Sciatic nerve (tissue), 2 donors: ENCODE results near the gene DPYSL5. TPM values are rescaled to one million over a fixed set of nuclear protein-coding genes. Genes with fewer than 3 reads are reported as not detected.
"Not testable (repeated sequence)": the region's sequence is repeated elsewhere in the genome, so short reads cannot be mapped to it uniquely, and the experiment has no call there.

Experiments used
- ATAC-seq: fragments of 200-7000 bp; cut with Tn5 transposase; one replicate; pipeline ENCODE4 v1.9.1; 2020; ENCODE audit warnings: mild to moderate bottlenecking, moderate library complexity
- DNase-seq: peaks from one replicate; pipeline ENCODE4 v3.0.0-alpha.2; 2020; ENCODE audit warnings: low spot score
- intact Hi-C: fragments of 100-400 bp; cut with DNase I; formaldehyde crosslinking; loops from one replicate; pipeline ENCODE4 v1.14.2; 2022
- total RNA-seq: library from RNA; stranded (reverse); fragmentation: NEBNext Ultra II Directional; extraction: Animal tissue kit (Norgen Biotek cat#: 25700); gene quantifications from one replicate; pipeline ENCODE4 v1.2.1, GENCODE V29; 2021
- donor health status: DM: no; HTN: no; CAD: no.
- donor health status: DM: no; HTN: no; CAD: no.

DPYSL5 gene, protein sequence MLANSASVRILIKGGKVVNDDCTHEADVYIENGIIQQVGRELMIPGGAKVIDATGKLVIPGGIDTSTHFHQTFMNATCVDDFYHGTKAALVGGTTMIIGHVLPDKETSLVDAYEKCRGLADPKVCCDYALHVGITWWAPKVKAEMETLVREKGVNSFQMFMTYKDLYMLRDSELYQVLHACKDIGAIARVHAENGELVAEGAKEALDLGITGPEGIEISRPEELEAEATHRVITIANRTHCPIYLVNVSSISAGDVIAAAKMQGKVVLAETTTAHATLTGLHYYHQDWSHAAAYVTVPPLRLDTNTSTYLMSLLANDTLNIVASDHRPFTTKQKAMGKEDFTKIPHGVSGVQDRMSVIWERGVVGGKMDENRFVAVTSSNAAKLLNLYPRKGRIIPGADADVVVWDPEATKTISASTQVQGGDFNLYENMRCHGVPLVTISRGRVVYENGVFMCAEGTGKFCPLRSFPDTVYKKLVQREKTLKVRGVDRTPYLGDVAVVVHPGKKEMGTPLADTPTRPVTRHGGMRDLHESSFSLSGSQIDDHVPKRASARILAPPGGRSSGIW
- not detected for total RNA-seq

DNA sequence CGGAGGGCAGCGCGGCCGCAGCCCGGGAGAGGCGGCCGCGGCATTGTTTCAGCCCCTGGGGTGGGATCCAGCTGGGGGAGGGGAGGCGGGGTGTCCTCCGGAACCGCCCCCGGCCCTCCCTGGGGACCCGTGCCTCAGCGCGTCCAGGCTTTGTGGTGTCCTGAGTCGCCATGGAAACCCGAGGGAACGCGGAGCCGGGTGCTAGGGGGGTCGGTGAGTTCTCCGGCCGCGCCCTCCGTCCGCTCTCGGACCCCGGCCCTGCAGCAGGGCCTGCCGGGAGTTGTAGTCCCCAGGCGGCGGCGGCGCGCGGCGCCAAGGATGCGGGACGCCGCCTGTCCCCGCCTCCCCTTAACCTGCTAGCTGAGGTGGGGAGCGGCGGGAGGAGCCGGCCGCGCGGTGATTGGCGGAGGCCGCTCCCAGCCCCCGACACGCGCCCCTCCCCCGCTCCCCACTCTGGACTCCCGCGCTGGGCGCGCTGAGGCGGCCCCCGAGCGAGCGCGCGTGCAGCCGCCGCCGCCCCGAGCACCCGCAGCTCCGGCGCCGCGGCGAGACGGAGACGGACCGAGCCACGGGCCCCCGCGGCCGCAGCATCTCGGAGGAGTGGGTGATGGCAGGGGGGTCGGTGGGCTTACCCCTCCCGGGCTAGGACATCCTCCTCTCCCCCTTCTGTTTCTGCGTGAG, at the start of gene DPYSL5:
DPYSL5 (plus strand) TSS at position 478 of the 681 bp plus-strand sequence. CDS start 50,368 bp downstream, outside the sequence.
- ATAC-seq: no peak
- intact Hi-C loops: loop anchor here (5.0 kb wide), 2 partner anchors 75 to 95 kb away; no protein-coding TSS in a partner anchor
- no peak for DNase-seq

DNA sequence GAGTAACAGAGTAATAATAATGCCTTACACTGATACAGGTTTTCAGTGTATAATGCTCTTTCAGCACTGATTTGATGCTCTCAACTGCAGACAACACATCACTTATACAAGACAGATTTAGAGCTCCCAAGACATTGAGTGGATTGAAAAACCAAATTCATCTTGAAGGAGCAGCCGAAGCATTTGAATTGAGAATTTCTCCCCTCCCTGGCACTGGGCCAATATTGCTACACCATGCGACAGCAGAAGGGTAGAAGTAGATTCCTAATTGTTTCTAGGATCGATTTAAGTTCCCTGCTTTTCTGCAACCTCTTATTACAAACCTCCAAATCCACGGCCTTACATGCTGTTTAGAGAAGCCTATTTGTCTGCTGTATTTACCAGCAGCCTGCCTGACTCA, 46.6 kb upstream of the DPYSL5 start:
- no peak for ATAC-seq
- intact Hi-C loops: no loop called here

DNA sequence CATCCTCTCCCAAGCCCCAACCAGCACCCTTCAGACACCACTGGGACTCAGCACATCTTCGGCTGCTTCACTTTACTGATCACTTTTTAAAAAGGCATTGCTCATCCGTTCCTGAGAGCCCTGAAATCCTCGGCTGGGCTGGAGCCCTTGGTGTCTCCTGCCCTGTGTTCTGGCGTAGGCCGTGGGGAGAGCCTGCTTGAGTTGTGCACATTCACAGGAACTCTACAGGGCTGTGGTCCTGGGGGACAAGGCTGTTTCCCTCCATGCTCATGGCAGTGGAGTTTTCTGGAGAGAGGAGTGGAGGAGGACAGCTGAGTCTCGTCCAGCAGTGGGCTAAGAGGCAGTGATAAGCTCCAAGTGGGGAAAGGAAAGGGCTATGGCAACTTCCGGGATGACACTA, 46.1 kb upstream of the DPYSL5 start:
- no peak for DNase-seq
- no peak for ATAC-seq
- intact Hi-C loops: no loop called here

More for the DNA sequence above, 46.6 kb upstream of the DPYSL5 start:
- DNase-seq: no peak

DNA sequence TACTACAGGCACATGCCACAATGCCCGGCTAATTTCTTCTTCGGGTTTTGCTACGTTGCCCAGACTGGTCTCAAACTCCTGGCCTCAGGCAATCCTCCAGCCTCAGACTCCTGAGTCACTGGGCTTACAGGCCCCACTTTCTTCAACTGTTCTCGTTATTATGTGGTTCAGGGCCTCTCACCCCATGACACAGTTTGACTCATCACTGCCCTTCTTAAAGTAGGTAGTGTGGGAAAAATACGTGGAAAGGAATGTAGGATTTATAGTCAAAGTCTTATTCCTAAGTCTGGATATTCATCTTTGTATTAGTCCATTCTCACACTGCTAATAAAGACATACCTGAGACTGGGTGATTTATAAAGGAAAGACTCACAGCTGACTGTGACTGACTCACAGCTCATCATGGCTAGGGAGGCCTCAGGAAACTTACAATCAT, 42.7 kb upstream of the DPYSL5 start:
- no peak for ATAC-seq
- no peak for DNase-seq
- intact Hi-C loops: no loop called here

DNA sequence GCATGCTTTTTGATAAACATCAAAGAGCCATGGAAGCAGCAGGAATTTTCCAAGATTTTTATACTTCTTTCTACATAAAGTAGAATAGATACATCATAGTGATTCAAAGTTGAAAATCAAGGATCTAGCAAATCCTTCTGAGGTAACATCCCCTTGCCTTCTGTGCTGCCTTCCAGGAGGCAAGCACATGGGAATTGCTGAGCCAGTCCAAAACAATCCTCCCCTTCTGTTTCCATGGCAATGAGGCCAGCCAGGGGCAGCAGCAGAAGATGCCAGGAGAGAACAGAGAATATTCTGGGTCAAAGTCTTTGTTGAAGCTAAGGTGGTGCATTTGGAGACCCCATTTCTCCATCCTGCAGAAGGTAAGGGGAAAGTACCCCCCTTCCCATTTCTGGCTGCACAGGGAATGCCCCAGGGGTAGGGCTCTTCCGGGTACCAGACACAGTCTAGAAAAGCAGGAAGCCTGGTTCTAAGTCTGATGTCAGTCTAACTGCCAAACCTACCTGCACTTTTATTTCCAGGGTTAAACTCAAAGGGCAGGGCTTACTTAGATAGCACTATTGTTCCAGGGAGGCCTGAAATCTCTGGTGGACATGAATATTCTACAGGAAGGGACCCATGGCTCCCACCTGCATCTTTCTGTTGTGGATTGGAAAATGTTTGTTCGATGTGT, 40.0 kb upstream of the DPYSL5 start:
- intact Hi-C loops: no loop called here
- no peak for DNase-seq
- ATAC-seq: no peak

DNA sequence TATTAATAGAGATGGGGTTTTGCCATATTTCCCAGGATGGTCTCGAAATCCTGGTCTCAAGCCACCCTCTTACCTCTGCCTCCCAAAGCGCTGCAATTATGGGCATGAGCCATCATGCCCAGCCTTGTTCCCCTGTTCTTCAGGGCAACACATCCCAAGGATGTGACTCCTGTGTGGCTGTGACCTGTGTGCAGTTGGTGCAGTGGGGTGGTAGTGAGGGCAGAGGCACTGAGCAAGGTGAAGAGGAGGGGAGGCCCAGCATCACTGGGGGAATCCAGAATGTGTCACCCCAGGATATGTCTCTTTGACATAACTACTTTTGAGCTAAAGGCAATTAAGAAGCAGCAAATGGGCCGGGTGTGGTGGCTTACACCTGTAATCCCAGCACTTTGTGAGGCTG, 38.7 kb upstream of the DPYSL5 start:
- ATAC-seq (no peak), DNase-seq (no peak)
- intact Hi-C loops: no loop called here

DNA sequence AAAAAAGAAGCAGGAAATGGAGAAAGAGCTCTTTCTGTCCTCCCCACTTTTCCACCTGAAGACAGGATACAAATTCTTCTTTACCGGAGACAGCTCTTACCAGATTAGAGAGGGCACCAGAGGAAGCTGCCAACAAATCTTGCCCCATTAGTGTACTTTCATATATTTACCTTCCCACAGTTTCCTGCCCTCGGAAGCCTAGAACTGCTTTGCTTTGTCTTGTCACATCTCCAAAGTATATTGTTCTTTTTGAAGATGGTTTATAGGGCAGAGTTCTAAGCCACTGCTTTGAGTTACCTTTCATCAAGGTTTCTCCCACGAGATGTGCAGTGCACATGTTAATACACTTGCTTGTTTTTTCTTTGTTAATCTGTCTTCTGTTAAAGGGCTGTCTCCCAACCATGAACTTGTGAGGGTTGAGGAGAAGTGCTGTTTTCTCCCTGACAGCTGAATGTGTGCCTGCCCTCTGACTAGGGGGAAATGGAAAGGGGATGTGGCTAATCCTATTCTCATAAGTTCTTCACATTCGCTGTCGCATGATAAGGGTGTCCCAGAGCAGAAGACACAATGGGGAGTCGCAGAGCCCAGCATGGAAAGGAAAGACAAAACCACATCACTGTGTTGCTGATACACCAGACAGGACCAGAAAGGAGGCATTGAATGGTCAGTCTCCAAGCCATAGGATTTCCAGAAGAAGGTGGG, 37.9 kb upstream of the DPYSL5 start:
- DNase-seq (no peak), ATAC-seq (peak; percentile 73)
- intact Hi-C loops: no loop called here

DNA sequence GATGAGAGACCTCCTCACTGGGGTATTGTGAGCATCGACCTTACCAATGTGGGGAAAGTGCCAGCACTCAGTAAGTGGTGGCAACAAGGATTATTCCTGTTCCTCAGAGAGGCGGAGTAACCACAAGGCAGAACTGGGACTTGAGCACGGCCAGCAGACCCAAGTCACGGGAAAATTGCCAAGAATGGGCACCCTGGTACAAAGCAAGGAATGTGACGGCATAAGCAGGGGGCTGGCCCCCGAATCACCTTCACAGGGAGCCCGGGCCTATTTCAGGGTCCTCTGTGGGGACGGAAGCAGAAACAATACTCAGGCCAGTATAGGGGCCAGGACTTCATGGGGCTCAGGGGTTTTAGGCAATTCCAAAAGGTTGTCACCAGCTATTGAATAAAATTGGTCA, 36.7 kb upstream of the DPYSL5 start:
- DNase-seq (no peak), ATAC-seq (no peak)
- intact Hi-C loops: no loop called here

DNA sequence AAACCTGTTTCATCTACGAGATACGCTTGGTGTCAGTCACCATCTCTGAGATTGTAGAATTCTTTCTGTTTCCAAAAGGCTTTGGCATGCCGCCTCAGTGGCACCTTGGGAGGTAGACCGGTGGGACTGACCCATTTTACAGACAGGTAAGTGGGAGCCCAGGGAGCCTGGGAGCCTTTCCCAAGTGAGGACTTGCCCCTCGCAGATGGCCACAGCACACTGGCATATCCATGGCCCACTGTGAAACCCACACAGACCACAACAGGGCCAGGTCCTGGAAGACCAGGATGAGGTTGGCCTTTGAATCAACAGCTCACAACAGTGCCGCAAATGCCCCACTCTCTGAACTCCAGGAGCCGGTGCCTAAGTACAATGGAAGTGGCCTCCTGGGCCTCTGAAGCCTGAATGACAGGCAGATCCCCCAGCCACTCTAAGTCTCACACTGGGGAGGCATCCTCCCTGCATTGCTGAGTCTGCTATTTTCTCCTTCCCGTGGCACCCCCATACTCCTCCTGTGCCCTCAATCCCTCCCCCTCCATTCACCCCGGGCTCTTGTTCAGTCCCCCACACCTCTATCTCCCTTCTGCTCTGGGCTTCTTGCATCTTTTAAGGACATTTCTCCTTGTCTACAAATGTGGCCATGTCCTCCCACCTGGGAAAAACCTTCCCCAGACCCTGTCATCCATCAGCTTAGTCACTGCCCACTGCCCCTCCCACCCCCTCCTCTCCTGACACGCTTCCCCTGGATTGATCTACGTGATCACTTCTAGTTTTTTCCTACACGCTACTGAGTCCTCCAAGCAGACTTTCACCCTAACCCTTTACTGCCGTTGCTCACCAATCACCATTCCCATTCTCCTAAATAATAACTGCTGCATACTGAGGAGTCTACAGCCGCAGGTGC, 35.9 kb upstream of the DPYSL5 start:
- ATAC-seq (no peak), DNase-seq (no peak)
- intact Hi-C loops: no loop called here

DNA sequence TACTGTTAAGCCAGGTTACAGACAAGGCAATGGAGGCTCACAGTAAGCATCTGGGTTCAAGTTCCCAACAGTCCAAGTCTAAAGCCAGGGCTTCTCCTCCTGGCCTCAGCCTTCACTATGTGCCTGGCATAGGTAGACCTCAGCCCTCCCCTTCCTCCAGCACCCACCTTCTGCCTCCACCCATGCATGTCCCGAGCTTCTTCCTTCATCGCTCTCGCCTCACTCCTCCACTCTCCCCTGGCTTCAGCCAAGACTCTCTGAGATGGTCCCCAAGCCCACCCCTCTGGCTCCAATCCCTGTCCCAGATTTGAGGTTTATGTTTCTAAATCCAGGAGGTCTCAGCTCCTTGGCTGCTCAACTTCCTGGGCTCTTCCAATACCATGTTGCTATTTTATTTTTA, 35.2 kb upstream of the DPYSL5 start:
- DNase-seq (no peak), ATAC-seq (no peak)
- intact Hi-C loops: no loop called here

DNA sequence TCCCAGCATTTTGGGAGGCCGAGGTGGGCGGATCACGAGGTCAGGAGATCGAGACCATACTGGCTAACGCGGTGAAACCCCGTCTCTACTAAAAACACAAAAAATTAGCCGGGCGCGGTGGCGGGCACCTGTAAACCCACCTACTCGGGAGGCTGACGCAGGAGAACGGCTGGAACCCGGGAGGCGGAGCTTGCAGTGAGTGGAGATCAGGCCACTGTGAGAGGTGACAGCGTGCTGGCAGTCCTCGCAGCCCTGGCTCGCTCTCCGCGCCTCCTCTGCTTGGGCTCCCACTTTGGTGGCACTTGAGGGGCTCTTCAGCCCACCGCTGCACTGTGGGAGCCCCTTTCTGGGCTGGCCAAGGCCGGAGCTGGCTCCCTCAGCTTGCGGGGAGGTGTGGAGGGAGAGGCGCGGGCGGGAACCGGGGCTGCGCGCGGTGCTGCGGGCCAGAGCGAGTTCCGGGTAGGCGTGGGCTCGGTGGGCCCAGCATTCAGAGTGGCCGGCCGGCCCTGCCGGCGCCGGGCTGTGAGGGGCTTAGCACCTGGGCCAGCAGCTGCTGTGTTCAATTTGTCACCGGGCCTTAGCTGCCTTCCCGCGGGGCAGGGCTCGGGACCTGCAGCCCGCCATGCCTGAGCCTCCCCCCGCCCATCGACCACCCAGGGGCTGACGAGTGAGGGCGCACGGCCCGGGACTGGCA, 33.7 kb upstream of the DPYSL5 start:
- DNase-seq, intact Hi-C loops, ATAC-seq: not testable (repeated sequence)

DNA sequence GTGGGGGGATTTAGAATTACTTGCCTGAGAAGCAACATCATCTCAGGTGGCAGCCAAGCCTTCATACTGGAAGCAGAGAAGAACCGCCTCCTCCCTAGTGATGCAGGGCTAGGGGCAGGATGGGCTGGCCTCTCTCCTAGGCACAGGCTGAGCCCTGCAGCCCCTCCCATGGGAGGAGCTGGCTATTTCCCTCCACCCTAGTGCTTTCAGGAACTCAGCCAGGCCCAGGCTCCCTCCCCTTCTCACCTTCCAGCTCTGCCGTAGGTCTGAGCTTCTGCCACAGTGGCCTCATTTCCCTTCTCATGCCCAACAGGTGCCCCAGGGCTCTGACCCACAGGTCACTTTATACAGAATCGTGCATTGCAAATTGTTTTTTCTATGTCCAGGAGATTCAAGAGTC, 31.0 kb upstream of the DPYSL5 start:
- intact Hi-C loops: no loop called here
- DNase-seq (no peak), ATAC-seq (no peak)

DNA sequence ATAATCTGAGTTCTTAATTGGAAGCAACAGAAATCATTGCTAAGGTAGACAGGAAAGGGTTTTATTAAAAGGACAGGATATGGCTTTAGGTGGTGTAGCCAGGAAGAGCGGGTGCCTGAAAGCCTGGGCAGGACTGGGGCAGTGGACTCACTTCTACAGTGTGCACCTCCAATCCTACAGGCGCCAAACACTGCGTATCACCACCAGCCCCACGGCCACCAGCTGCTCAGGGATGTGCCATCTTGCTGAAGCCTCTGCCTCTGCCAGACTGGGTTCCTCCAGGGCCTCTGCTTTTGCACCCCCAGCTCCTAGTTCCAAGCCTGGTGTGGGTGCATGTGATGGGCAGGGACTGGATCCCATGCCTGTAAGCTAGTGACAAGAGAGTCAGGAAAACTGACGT, 29.7 kb upstream of the DPYSL5 start:
- DNase-seq (no peak), ATAC-seq (no peak)
- intact Hi-C loops: no loop called here

DNA sequence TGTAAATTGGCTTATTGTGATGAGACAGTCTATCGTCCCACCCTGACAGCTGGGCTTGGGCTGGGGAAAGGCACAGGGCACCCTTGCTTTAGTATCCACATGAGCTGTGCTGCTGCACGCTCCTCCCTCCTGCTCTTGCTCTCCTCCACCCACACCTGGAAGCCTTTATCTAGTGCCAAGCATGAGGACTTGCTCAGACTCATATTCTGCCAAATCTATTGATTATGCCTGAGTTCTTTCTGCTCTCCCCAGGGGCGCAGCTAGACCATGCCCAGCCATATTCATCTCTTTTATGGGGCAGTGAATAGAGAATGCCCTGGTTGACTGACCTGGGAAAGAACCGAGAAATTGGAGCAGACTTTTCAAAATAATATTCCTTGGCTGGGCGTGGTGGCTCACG, 29.0 kb upstream of the DPYSL5 start:
- DNase-seq (no peak), ATAC-seq (no peak)
- intact Hi-C loops: no loop called here

DNA sequence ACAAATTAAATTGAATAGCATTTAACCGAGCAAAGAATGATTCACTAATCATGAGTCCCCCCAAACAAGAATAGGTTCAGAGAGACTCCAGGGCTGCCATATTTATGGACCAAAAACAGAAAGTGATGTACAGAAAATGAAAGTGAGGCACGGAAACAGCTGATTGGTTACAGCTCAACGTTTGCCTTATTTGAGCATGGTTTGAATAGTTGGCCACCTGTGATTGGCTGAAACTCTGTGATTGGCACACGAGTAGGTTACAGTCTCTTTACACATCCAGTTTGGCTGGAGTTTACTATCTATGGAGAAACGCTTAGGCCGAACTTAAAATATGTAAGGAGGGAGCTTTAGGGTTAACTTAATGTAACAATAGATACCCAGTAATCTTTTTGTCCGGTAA, 27.0 kb upstream of the DPYSL5 start:
- intact Hi-C loops: no loop called here
- DNase-seq: no peak
- ATAC-seq: no peak

DNA sequence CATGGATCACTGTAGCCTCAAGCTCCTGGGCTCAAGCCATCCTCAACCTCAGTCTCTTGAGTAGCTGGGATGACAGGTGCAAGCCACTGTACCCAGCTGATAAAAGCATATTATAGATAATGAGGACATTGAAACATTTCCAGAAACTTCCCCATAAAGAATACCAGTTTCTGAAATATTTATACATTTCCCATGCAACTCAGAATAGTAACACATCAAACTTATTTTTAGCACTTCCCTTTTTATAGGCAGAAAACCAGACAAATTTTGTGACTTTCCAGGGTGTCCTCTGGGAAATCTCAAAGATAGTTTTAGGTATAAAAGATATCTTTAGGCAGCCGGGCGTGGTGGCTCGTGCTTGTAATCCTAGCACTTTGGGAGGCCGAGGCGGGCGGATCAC, 25.1 kb upstream of the DPYSL5 start:
- ATAC-seq: no peak
- intact Hi-C loops: no loop called here
- peak; percentile 15 for DNase-seq

DNA sequence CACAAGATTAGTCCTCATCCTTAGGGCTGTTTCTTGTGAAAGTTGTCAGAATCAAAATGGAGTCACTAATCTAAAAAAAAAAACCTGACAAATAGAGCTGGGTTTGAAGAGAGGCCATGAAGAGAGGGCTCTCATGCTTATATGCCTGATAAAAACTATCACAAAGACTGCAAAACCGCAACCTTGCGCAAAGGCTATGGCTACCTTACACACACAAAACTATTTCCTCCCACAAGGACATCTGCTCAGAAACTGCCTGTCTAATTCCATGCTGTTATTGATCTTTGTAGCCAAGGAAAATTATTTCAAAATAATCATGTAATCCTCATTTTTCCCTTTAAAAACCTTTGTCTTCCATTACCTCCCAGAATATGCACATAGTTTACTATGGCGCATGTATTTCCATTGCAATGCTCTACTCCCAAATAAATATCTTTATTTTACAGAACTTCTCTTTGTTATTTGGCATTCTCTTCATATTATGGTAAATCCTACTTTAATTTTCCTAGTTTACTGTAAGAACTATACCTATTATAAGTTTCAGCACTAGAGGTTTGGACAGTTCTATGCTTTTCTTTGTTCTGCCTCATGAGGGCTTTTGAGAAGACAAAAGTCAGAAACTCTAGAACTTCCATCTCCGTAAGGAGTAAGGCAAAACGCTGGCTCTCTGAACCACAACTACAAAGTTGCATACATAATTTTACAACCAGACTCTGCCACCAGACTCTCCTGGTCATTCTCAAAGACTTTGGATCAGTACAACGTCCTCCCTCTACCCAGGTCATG, 9.6 kb upstream of the DPYSL5 start:
- intact Hi-C loops: no loop called here
- DNase-seq (no peak), ATAC-seq (no peak)
